ENCODE results near the gene EDAR.

GRCh38 chr2:108942231-108942825 lies 46.7 kb downstream of the EDAR start:
- TF ChIP-seq CHD1 (IDR thresholded peaks at IDR 0.05; ENCODE audit: low read depth, low read length) (no peak), RFX5 (IDR thresholded peaks at IDR 0.05; ENCODE audit: low read depth, low read length) (no peak), POLR2A (IDR thresholded peaks at IDR 0.05; ENCODE audit: low read depth, low read length) (no peak), CTCF (conservative IDR thresholded peaks at IDR 0.05; ENCODE audit: low read depth, low read length) (no peak), MAZ (IDR thresholded peaks at IDR 0.05; ENCODE audit: borderline replicate concordance, low read depth, low read length) (no peak), NFE2L2 (IDR thresholded peaks at IDR 0.05; ENCODE audit: low read depth, low read length) (no peak), MAFK (IDR thresholded peaks at IDR 0.05; ENCODE audit: low read depth, low read length) (no peak), RCOR1 (IDR thresholded peaks at IDR 0.05; ENCODE audit: insufficient replicate concordance, low read length) (no peak), SMC3 (IDR thresholded peaks at IDR 0.05; ENCODE audit: low read depth, low read length) (no peak), USF2 (IDR thresholded peaks at IDR 0.05; ENCODE audit: low read depth, low read length) (no peak)

Data from IMR-90 (cell line).